ENCODE measurements around the gene MTMR12. TPM values are rescaled to one million over a fixed set of nuclear protein-coding genes. Genes with fewer than 3 reads are reported as not detected.

Gene MTMR12
- polyA plus RNA-seq, 1 donor (not counting 4 experiments of a cell fraction or from before 2014, with no cell fraction given) = 17.1 TPM

DNA sequence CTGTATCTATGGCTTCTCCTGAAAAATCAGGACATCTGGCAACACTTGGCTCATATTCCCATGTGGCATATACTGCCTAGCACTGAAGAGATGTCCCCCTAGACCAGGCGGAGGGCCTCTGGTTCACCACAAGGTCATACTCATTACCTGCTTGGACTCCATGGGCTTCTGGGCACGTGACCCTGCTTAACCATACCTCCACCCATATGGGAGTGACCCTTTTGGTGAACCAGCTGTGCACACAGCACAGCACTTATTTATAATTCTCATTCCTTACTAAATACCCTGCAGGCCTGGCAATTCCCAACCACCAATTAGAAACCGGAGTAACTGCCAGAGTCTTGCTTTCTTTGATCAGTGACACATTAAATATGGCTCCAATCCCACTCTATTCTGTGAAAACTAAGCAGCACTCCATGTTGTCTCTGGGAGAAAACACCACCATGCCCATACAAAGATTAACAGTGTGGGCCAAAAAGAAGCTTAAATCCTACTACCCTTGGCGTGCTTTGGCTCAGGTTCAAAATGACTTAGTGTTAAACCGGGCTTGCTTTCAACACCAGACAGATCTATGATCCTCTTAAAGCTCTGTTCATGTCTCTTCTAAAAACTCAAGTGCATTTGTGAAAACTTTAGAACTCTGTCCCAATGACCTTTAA lies 57.7 kb downstream of the MTMR12 start:
- Histone ChIP-seq H3K9ac (ENCODE audit: control insufficient read depth, extremely low read depth, insufficient read depth, low read length) (no peak overlapping the region), H3K9me1 (ENCODE audit: control insufficient read depth, extremely low read depth, insufficient read depth, low read length) (no peaks in the 10 kb centered on the region), H3K36me3 (ENCODE audit: control insufficient read depth in 2 of 2, extremely low read depth in 1 of 2, insufficient read depth in 2 of 2, low read length in 2 of 2) (peaks cover 1 to 7% of the 10 kb centered on the region in 2 experiments), H3K27ac (ENCODE audit: control insufficient read depth, insufficient read depth, low read length) (no peak overlapping the region), H2AFZ (ENCODE audit: control insufficient read depth, low read length) (no peak overlapping the region), H3K27me3 (ENCODE audit: control insufficient read depth, extremely low read depth, insufficient read depth, low read length) (no peaks in the 10 kb centered on the region), H3K9me3 (ENCODE audit: control insufficient read depth, low read depth, low read length) (no peaks in the 10 kb centered on the region), H4K20me1 (ENCODE audit: control insufficient read depth, extremely low read depth, insufficient read depth, low read length) (no peaks in the 10 kb centered on the region), H3K4me1 (ENCODE audit: control insufficient read depth, extremely low read depth, insufficient read depth, low read length) (no peaks in the 10 kb centered on the region), H3K4me3 (ENCODE audit: control insufficient read depth in 2 of 3, extremely low read depth in 1 of 3, insufficient read depth in 2 of 3, low read depth in 1 of 3, low read length in 3 of 3) (no peak overlapping the region), H3K79me2 (ENCODE audit: control insufficient read depth, insufficient read depth, low read length) (no peaks in the 10 kb centered on the region), H3K4me2 (ENCODE audit: control insufficient read depth, extremely low read depth, insufficient read depth, low read depth, low read length) (no peak overlapping the region)
- no peak for FAIRE-seq
- DNase-seq (ENCODE audit: low read depth, low spot score) = no peak
- TF ChIP-seq, protein P1, sequence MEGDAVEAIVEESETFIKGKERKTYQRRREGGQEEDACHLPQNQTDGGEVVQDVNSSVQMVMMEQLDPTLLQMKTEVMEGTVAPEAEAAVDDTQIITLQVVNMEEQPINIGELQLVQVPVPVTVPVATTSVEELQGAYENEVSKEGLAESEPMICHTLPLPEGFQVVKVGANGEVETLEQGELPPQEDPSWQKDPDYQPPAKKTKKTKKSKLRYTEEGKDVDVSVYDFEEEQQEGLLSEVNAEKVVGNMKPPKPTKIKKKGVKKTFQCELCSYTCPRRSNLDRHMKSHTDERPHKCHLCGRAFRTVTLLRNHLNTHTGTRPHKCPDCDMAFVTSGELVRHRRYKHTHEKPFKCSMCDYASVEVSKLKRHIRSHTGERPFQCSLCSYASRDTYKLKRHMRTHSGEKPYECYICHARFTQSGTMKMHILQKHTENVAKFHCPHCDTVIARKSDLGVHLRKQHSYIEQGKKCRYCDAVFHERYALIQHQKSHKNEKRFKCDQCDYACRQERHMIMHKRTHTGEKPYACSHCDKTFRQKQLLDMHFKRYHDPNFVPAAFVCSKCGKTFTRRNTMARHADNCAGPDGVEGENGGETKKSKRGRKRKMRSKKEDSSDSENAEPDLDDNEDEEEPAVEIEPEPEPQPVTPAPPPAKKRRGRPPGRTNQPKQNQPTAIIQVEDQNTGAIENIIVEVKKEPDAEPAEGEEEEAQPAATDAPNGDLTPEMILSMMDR (optimal IDR thresholded peaks at IDR 0.05 in 1 of 3, IDR thresholded peaks at IDR 0.05 in 1 of 3, conservative IDR thresholded peaks at IDR 0.05 in 1 of 3; ENCODE audit: extremely low read depth in 1 of 3, insufficient read depth in 2 of 3, low read length in 3 of 3) = no peak
- TF ChIP-seq EZH2 (IDR thresholded peaks at IDR 0.05; ENCODE audit: low read length) = no peak
- dilution Hi-C loops (cut with MboI; ENCODE audit: extremely low pct_ligation_motif_present, low sequenced_read_pairs) = no loop called here

DNA sequence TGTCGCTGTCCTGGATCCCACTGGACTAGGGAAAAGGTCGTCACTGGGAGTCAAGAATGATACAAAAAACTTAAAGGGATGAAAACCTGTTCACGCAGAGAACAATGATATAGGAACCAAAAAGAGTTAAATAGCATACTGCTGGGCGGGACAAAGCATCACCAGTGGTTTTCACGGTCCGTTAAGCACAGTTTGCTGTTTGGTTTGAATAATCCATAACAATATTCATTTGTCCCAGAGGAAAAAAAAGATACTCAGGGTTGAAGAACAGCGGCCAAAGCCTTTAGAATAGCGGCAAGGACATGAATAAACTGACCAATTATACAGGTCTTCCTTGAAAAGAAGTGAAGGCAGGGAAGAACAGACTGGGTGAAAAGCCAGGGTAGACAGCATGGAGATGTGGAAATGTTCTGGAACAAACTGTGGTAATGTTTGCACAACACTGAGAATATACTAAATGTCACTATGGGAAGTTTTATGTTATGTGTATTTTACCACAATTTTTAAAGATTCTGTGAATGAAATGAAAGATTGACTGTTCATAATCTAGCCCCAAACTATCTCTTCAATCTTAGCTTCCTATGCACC lies 60.8 kb downstream of the MTMR12 start:
- Histone ChIP-seq H3K4me1 (ENCODE audit: control insufficient read depth, extremely low read depth, insufficient read depth, low read length) (no peaks in the 10 kb centered on the region), H3K27me3 (ENCODE audit: control insufficient read depth, extremely low read depth, insufficient read depth, low read length) (no peaks in the 10 kb centered on the region), H3K9ac (ENCODE audit: control insufficient read depth, extremely low read depth, insufficient read depth, low read length) (no peak overlapping the region), H4K20me1 (ENCODE audit: control insufficient read depth, extremely low read depth, insufficient read depth, low read length) (no peaks in the 10 kb centered on the region), H2AFZ (ENCODE audit: control insufficient read depth, low read length) (no peak overlapping the region), H3K27ac (ENCODE audit: control insufficient read depth, insufficient read depth, low read length) (no peak overlapping the region), H3K79me2 (ENCODE audit: control insufficient read depth, insufficient read depth, low read length) (no peaks in the 10 kb centered on the region), H3K9me3 (ENCODE audit: control insufficient read depth, low read depth, low read length) (no peaks in the 10 kb centered on the region), H3K36me3 (ENCODE audit: control insufficient read depth in 2 of 2, extremely low read depth in 1 of 2, insufficient read depth in 2 of 2, low read length in 2 of 2) (peaks cover 1% of the 10 kb centered on the region in 2 experiments), H3K4me3 (ENCODE audit: control insufficient read depth in 2 of 3, extremely low read depth in 1 of 3, insufficient read depth in 2 of 3, low read depth in 1 of 3, low read length in 3 of 3) (no peak overlapping the region), H3K9me1 (ENCODE audit: control insufficient read depth, extremely low read depth, insufficient read depth, low read length) (no peaks in the 10 kb centered on the region), H3K4me2 (ENCODE audit: control insufficient read depth, extremely low read depth, insufficient read depth, low read depth, low read length) (no peak overlapping the region)
- no peak for TF ChIP-seq EZH2 (IDR thresholded peaks at IDR 0.05; ENCODE audit: low read length)
- TF ChIP-seq, protein P1 (optimal IDR thresholded peaks at IDR 0.05 in 1 of 3, IDR thresholded peaks at IDR 0.05 in 1 of 3, conservative IDR thresholded peaks at IDR 0.05 in 1 of 3; ENCODE audit: extremely low read depth in 1 of 3, insufficient read depth in 2 of 3, low read length in 3 of 3) = no peak
- FAIRE-seq (no peak), DNase-seq (ENCODE audit: low read depth, low spot score) (no peak)
- dilution Hi-C loops (cut with MboI; ENCODE audit: extremely low pct_ligation_motif_present, low sequenced_read_pairs) = no loop called here
